Spleen (tissue), 11 donors: ENCODE results near the gene SURF2. TPM values are rescaled to one million over a fixed set of nuclear protein-coding genes. Genes with fewer than 3 reads are reported as not detected.

Source experiments
- DNase-seq: peaks from one replicate; pipeline ENCODE4 v3.0.0-alpha.2; 2020
- H3K27ac ChIP-seq, 8 donors: fragments of 200-600 bp; sonication (generic) in 7 of 8; 1 replicate in 4 of 8; 2 replicates in 4 of 8; pipeline versions ENCODE4 v1.5.0 to v1.8.0; 2016 to 2021; ENCODE audit warnings: inconsistent platforms in 4 of 8, mild to moderate bottlenecking in 4 of 8, moderate library complexity in 1 of 8
- H3K27me3 ChIP-seq, 7 donors: fragments of 200-600 bp; sonication (generic) in 6 of 7; replicated peaks in 1 of 7; 1 replicate in 4 of 7; 2 replicates in 3 of 7; pipeline versions ENCODE4 v1.5.0 to v1.8.0; 2016 to 2021; ENCODE audit warnings: inconsistent platforms in 3 of 7, mild to moderate bottlenecking in 1 of 7
- H3K36me3 ChIP-seq, 6 donors: fragments of 200-600 bp; sonication (generic) in 5 of 6; 1 replicate in 4 of 6; 2 replicates in 2 of 6; pipeline versions ENCODE4 v1.5.0 to v1.8.0; 2016 to 2021; ENCODE audit warnings: inconsistent platforms in 2 of 6
- H3K4me1 ChIP-seq, 6 donors: fragments of 200-600 bp; sonication (generic) in 5 of 6; 1 replicate in 3 of 6; 2 replicates in 3 of 6; pipeline versions ENCODE4 v1.5.0 to v1.8.0; 2016 to 2021; ENCODE audit warnings: inconsistent platforms in 3 of 6
- H3K4me3 ChIP-seq, 8 donors: fragments of 200-600 bp; sonication (generic) in 7 of 8; 1 replicate in 4 of 8; 2 replicates in 4 of 8; pipeline versions ENCODE4 v1.5.0 to v1.8.0; 2016 to 2021; ENCODE audit warnings: inconsistent platforms in 4 of 8, mild to moderate bottlenecking in 4 of 8, moderate library complexity in 2 of 8
- H3K9me3 ChIP-seq, 8 donors: fragments of 200-600 bp; sonication (generic) in 7 of 8; 1 replicate in 4 of 8; 2 replicates in 4 of 8; pipeline versions ENCODE4 v1.5.0 to v1.8.0; 2016 to 2021; ENCODE audit warnings: inconsistent platforms in 4 of 8
- CTCF ChIP-seq, 11 experiments: fragments of 200-600 bp in 7 of 11; fragments of 450-650 bp in 4 of 11; sonication (generic) in 4 of 11; IDR thresholded peaks in 8 of 11; conservative IDR thresholded peaks in 3 of 11; 1 replicate in 7 of 11; 2 replicates in 4 of 11; pipeline versions ENCODE4 v1.4.0 to v1.8.0; 2016 to 2021; ENCODE audit warnings: antibody characterized with exemption in 11 of 11, inconsistent platforms in 4 of 11, mild to moderate bottlenecking in 1 of 11
- POLR2A ChIP-seq, 3 donors: fragments of 450-650 bp; IDR thresholded peaks; one replicate each; pipeline ENCODE4 v1.5.1; 2017; ENCODE audit warnings: antibody characterized with exemption in 3 of 3, mild to moderate bottlenecking in 1 of 3
- POLR2AphosphoS5 ChIP-seq, 3 donors: sonication (generic); formaldehyde crosslinking; IDR thresholded peaks; one replicate each; pipeline ENCODE4 v1.5.1; 2017; ENCODE audit warnings: antibody characterized with exemption in 3 of 3
- WGBS, 5 donors: extraction: QIAGEN DNeasy Blood & Tissue Kit in 3 of 5; methylation state at CpG; one replicate each; pipeline versions ENCODE4 v1.1.5 to v1.1.7; 2013 to 2018; 5-methylcytosine and 5-hydroxymethylcytosine counted together
- intact Hi-C: fragments of 100-400 bp; cut with DNase I; formaldehyde crosslinking; loops from one replicate; pipeline ENCODE4 v1.15.0; 2023; ENCODE audit warnings: low total_unique reads
- polyA plus RNA-seq, 3 donors: library from polyadenylated mRNA; stranded (reverse); fragments of 200-250 nt; gene quantifications; one replicate each; pipeline ENCODE4 v1.2.1, GENCODE V29; 2013
- total RNA-seq, 7 donors: library from RNA; depleted of rRNA in 3 of 7; stranded (reverse); fragments of >200 nt in 3 of 7; fragmentation: NEBNext Ultra II Directional in 4 of 7; extraction: Animal tissue kit (Norgen Biotek cat#: 25700) in 4 of 7; gene quantifications; one replicate each; pipeline versions ENCODE4 v1.1.0 to v1.2.1, GENCODE V29; 2016 to 2021
- donor health status: healthy with polysubstance abuse.
- donor health status: DM: no; HTN: no; CAD: no; lungs with moderate emphysema.
- donor health status: DM: no; HTN: no; CAD: no.
- donor health status: Bipolar disorder and iron deficiency.
- donor health status: healthy.
- donor health status: DM: no; HTN: no; CAD: no.
- donor health status: DM: yes; HTN: yes; CAD: no.

The SURF2 gene
- total and polyA plus RNA-seq, 10 donors = 6.5 to 32.6 (median 13.9) TPM

DNA sequence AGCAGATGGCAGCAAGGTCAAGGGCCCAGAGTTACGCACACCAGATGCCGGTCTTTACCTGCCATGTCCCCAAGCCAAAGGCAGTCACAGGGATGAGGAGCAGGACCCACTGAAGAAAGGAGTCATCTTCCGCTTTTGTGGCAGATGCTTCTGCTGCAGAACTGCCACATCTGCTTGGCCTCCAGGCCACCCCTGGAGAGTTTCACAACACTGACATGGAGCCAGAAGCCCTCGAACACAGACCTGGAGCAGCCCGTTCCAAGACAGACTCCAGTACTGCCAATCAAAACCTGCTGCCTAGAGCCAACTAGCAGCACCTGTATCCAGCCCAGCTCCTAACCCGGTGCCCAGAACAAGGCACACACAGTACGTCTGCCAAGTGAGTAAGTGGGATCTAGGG, 1.6 kb upstream of the SURF2 start:
- TF ChIP-seq POLR2AphosphoS5 (IDR thresholded peaks at IDR 0.05) (peak in 1 of 3 donors; percentile 26), CTCF (IDR thresholded peaks at IDR 0.05 in 8 of 11, conservative IDR thresholded peaks at IDR 0.05 in 3 of 11) (no peak), POLR2A (IDR thresholded peaks at IDR 0.05) (no peak)
- Histone ChIP-seq H3K9me3 (no peaks in the 10 kb centered on the region), H3K27ac (no peak overlapping the region), H3K4me3 (peak overlapping the region in 1 of 8 donors; percentile 94), H3K4me1 (peaks cover 21 to 90% (median 53%) of the 10 kb centered on the region in 6 donors), H3K27me3 (no peaks in the 10 kb centered on the region), H3K36me3 (peaks cover 8 to 72% (median 46%) of the 10 kb centered on the region in 6 donors)
- 78 to 93% (median 88%) methylated on average over 5 to 7 of the region's 7 CpGs for WGBS, 5 donors
- DNase-seq = no peak
- intact Hi-C loops = no loop called here

DNA sequence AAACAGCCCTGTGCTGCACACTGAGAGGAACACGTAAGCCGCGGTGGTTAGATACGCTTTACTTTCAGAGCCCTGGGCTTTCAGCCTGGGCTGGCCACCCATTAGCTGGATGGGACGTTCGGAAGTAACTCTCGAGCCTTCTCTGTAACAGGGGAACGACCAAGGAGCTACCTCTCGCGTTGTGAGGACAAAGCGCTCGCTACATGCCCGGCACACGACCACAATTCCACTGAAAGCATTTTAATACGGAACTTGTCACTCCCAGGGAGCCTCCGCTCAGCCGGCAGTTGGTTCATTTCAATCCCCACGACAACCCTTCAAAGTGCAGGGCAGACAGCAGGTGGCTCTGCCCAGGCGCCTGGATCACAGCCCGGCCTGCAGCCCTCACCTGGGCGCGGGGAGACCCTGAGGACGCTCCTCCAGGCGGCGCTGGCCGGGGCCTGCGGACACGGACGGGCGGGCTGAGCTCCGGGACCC, 431 bp upstream of the SURF2 start:
- Histone ChIP-seq H3K27ac (peak overlapping the region; percentile 61 to 91 (median 84)), H3K27me3 (no peaks in the 10 kb centered on the region), H3K4me1 (peaks cover 20 to 90% (median 51%) of the 10 kb centered on the region in 6 donors), H3K9me3 (no peaks in the 10 kb centered on the region), H3K4me3 (peak overlapping the region; percentile 77 to 96 (median 84)), H3K36me3 (peaks cover 2 to 72% (median 46%) of the 10 kb centered on the region in 6 donors)
- intact Hi-C loops = no loop called here
- 0 to 1% (median 0%) methylated on average over 15 to 31 of the region's 31 CpGs for WGBS, 5 donors
- no peak for DNase-seq
- no peak for TF ChIP-seq POLR2AphosphoS5 (IDR thresholded peaks at IDR 0.05)
- TF ChIP-seq CTCF (IDR thresholded peaks at IDR 0.05 in 8 of 11, conservative IDR thresholded peaks at IDR 0.05 in 3 of 11) = no peak
- TF ChIP-seq POLR2A (IDR thresholded peaks at IDR 0.05) = no peak

DNA sequence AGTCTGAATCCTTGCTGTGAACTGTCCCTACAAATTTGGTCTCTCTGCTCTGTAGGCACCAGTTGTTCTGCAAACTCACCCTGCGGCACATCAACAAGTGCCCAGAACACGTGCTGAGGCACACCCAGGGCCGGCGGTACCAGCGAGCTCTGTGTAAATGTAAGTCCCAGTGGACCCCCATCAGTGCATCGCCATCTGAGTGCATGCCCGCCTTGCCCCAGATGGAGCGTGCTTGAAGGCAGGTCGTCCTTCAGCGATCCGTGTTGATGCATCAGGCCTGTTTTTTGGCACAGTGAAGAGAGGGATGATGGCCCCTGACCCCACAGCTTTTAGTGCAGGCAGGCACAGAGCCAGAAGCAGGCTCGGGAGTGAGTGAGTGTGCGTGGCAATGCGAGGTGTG, 1.3 kb downstream of the SURF2 start:
- Histone ChIP-seq H3K27me3 (no peaks in the 10 kb centered on the region), H3K36me3 (peaks cover 0 to 72% (median 45%) of the 10 kb centered on the region in 6 donors), H3K4me1 (peaks cover 20 to 79% (median 53%) of the 10 kb centered on the region in 6 donors), H3K9me3 (no peaks in the 10 kb centered on the region), H3K27ac (peak overlapping the region in 1 of 8 donors; percentile 91), H3K4me3 (peak overlapping the region in 1 of 8 donors; percentile 94)
- no peak for DNase-seq
- TF ChIP-seq CTCF (IDR thresholded peaks at IDR 0.05 in 8 of 11, conservative IDR thresholded peaks at IDR 0.05 in 3 of 11) (no peak), POLR2A (IDR thresholded peaks at IDR 0.05) (no peak), POLR2AphosphoS5 (IDR thresholded peaks at IDR 0.05) (no peak)
- 83 to 94% (median 89%) methylated on average over 10 to 14 of the region's 14 CpGs for WGBS, 5 donors
- intact Hi-C loops = no loop called here

DNA sequence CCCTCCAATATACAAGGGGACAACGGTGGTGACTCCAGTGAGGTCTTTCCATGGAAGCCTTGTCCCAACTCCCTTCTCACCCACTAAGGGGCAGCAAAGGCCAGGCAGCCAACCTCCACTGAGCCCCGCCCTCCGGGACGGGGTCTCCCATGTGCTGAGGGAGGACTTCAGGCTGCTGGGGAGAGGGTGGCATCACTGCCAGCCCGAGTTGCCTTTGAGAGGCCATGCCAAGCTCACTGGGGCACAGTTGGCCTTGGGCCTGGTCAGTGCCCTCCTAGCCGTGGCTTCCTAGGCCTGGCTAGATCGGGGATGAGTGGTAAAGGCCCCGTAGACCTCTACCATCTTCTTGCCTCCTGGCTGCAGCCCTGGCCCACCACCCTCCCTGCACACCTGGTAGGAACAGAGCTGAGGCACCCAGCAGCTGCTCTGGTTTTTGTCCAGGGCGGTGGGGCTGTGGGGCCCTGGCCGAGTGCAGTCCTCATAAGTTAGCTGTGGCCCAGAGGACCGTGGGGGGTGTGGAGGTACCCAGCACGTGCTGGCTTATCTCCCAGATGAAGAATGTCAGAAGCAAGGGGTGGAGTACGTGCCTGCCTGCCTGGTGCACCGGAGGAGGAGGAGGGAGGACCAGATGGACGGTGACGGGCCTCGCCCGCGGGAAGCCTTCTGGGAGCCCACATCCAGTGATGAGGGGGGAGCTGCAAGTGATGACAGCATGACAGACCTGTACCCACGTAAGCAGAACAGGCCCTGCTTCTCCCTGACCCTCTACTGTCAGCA, 3.2 kb downstream of the SURF2 start:
- 71 to 82% (median 73%) methylated on average over 13 to 20 of the region's 20 CpGs for WGBS, 5 donors
- Histone ChIP-seq H3K27ac (peak overlapping the region in 2 of 8 donors; percentile 21 to 91), H3K4me1 (peaks cover 19 to 73% (median 45%) of the 10 kb centered on the region in 6 donors), H3K27me3 (no peaks in the 10 kb centered on the region), H3K9me3 (no peaks in the 10 kb centered on the region), H3K36me3 (peaks cover 0 to 72% (median 51%) of the 10 kb centered on the region in 6 donors), H3K4me3 (no peak overlapping the region)
- TF ChIP-seq POLR2A (IDR thresholded peaks at IDR 0.05) = no peak
- peak in 2 of 3 donors; percentile 2 to 63 for TF ChIP-seq POLR2AphosphoS5 (IDR thresholded peaks at IDR 0.05)
- TF ChIP-seq CTCF (IDR thresholded peaks at IDR 0.05 in 8 of 11, conservative IDR thresholded peaks at IDR 0.05 in 3 of 11) = peak in 1 of 11 experiments; percentile 24
- intact Hi-C loops = no loop called here
- no peak for DNase-seq
